B cell (primary cell): ENCODE measurements around the gene CCT8L2. TPM values are rescaled to one million over a fixed set of nuclear protein-coding genes. Genes with fewer than 3 reads are reported as not detected.
"Not testable (repeated sequence)": the region's sequence is repeated elsewhere in the genome, so short reads cannot be mapped to it uniquely, and the experiment has no call there.

Experiments
- ATAC-seq: fragments of 200-7000 bp; cut with Tn5 transposase; one replicate; pipeline ENCODE4 v1.10.0; 2021; ENCODE audit warnings: low read depth, mild to moderate bottlenecking, moderate number of reproducible peaks, moderate library complexity
- CTCF ChIA-PET: fragments of 350-600 bp; sonication (Branson Sonifier 250); formaldehyde crosslinking; loops from one replicate; lab custom pipeline; 2021; ENCODE audit warnings: antibody characterized with exemption, inconsistent platforms; lab: Charles Lee
- POLR2A ChIA-PET: fragments of 350-600 bp; sonication (Branson Sonifier 250); formaldehyde crosslinking; loops from one replicate; lab custom pipeline; 2021; ENCODE audit warnings: antibody characterized with exemption; lab: Charles Lee
- DNase-seq: peaks from one replicate; pipeline ENCODE4 v3.0.0; 2013
- H2AFZ ChIP-seq: 2 replicates; pipeline ENCODE4 v1.6.1; 2012; ENCODE audit warnings: mild to moderate bottlenecking, low read depth, low read length; ENCODE audit not compliant: insufficient read depth, poor library complexity, severe bottlenecking
- H3K27ac ChIP-seq, 2 donors: 1 replicate in 1 of 2; 2 replicates in 1 of 2; pipeline ENCODE4 v1.5.1; 2012 to 2013; ENCODE audit warnings: low read length in 2 of 2, mild to moderate bottlenecking in 2 of 2, moderate library complexity in 1 of 2
- H3K27me3 ChIP-seq, 4 experiments: fragments of 200-600 bp in 1 of 4; sonication (generic) in 1 of 4; replicated peaks in 1 of 4; 1 replicate in 2 of 4; 2 replicates in 2 of 4; pipeline versions ENCODE4 v1.6.1 to v1.7.0; 2013 to 2016; ENCODE audit warnings: low read length in 3 of 4, mild to moderate bottlenecking in 2 of 4, mixed read lengths in 1 of 4, moderate library complexity in 1 of 4; ENCODE audit not compliant: insufficient read depth in 4 of 4, control insufficient read depth in 3 of 4; ENCODE audit errors: control extremely low read depth in 1 of 4
- H3K36me3 ChIP-seq, 2 experiments: replicated peaks in 1 of 2; 1 replicate in 1 of 2; 2 replicates in 1 of 2; pipeline versions ENCODE4 v1.6.1 to v1.7.1; 2013; ENCODE audit warnings: low read length in 1 of 2; ENCODE audit not compliant: insufficient read depth in 2 of 2, control insufficient read depth in 1 of 2; ENCODE audit errors: control extremely low read depth in 1 of 2, extremely low read depth in 1 of 2
- H3K4me1 ChIP-seq, 2 donors: fragments of 200-600 bp in 1 of 2; sonication (generic) in 1 of 2; 1 replicate in 1 of 2; 2 replicates in 1 of 2; pipeline versions ENCODE4 v1.5.1 to v1.6.1; 2013 to 2017; ENCODE audit warnings: low read length in 2 of 2; ENCODE audit not compliant: control insufficient read depth in 2 of 2, insufficient read depth in 2 of 2
- H3K4me2 ChIP-seq: replicated peaks from 2 replicates; pipeline ENCODE3; 2012; ENCODE audit warnings: mild to moderate bottlenecking, low read depth, low read length; ENCODE audit not compliant: poor library complexity, severe bottlenecking
- H3K4me3 ChIP-seq, 5 experiments: fragments of 200-600 bp in 1 of 5; sonication (generic) in 1 of 5; 1 replicate in 3 of 5; 2 replicates in 2 of 5; pipeline versions ENCODE4 v1.5.1 to v1.7.0; 2011 to 2016; ENCODE audit warnings: low read length in 4 of 5, mild to moderate bottlenecking in 4 of 5, low read depth in 2 of 5, control low read depth in 1 of 5, moderate library complexity in 1 of 5; ENCODE audit not compliant: insufficient read depth in 1 of 5; ENCODE audit errors: control extremely low read depth in 1 of 5, extremely low read depth in 1 of 5
- H3K79me2 ChIP-seq: fragments of 200-600 bp; sonication (generic); one replicate; pipeline ENCODE4 v1.6.0; 2016; ENCODE audit warnings: low read length; ENCODE audit not compliant: control insufficient read depth, insufficient read depth
- H3K9ac ChIP-seq: fragments of 200-600 bp; sonication (generic); 2 replicates; pipeline ENCODE4 v1.6.1; 2017; ENCODE audit warnings: mild to moderate bottlenecking, low read length, moderate library complexity
- H3K9me3 ChIP-seq, 3 donors: one replicate each; pipeline versions ENCODE4 v1.6.1 to v1.7.1; 2013; ENCODE audit warnings: low read length in 2 of 3; ENCODE audit not compliant: control insufficient read depth in 2 of 3, insufficient read depth in 1 of 3; ENCODE audit errors: control extremely low read depth in 1 of 3
- H4K20me1 ChIP-seq: 2 replicates; pipeline ENCODE4 v1.6.0; 2012; ENCODE audit warnings: mild to moderate bottlenecking, low read length; ENCODE audit not compliant: insufficient read depth, control insufficient read depth, poor library complexity, severe bottlenecking
- H3K27ac Mint-ChIP-seq: one replicate; pipeline ENCODE4 v1.8.0; 2021; ENCODE audit warnings: mixed read lengths
- H3K27me3 Mint-ChIP-seq: one replicate; pipeline ENCODE4 v1.8.0; 2021; ENCODE audit warnings: mixed read lengths
- H3K4me1 Mint-ChIP-seq: one replicate; pipeline ENCODE4 v1.8.0; 2021; ENCODE audit warnings: mixed read lengths
- H3K4me3 Mint-ChIP-seq: one replicate; pipeline ENCODE4 v1.8.0; 2021; ENCODE audit warnings: mixed read lengths
- H3K9me3 Mint-ChIP-seq: one replicate; pipeline ENCODE4 v1.8.0; 2022; ENCODE audit warnings: mixed read lengths; ENCODE audit not compliant: insufficient read depth
- CTCF ChIP-seq: fragments of 200-600 bp; IDR thresholded peaks from one replicate; pipeline ENCODE4 v1.8.0; 2022; ENCODE audit warnings: antibody characterized with exemption, mild to moderate bottlenecking
- EZH2 ChIP-seq: IDR thresholded peaks from 2 replicates; pipeline ENCODE4 v1.6.1; 2012; ENCODE audit warnings: borderline replicate concordance, low read depth, mild to moderate bottlenecking, moderate library complexity, low read length; ENCODE audit not compliant: insufficient read depth, poor library complexity, severe bottlenecking
- WGBS: methylation state at CpG from one replicate; pipeline ENCODE4 v1.1.5; 2013; ENCODE audit warnings: missing lambda C conversion rate; ENCODE audit not compliant: insufficient coverage; 5-methylcytosine and 5-hydroxymethylcytosine counted together
- intact Hi-C: fragments of 100-400 bp; cut with micrococcal nuclease; formaldehyde crosslinking; loops from one replicate; pipeline ENCODE4 v1.10.0; 2022
- polyA plus RNA-seq: library from polyadenylated mRNA; depleted of rRNA; stranded (reverse); fragments of >200 nt; gene quantifications from 2 replicates; pipeline ENCODE4 v1.2.3, GENCODE V29; 2012
- total RNA-seq, 2 donors: library from RNA; stranded (reverse); fragments of 120-200 nt in 1 of 2; gene quantifications; 1 replicate in 1 of 2; 2 replicates in 1 of 2; pipeline versions ENCODE4 v1.2.3 to v1.2.4, GENCODE V29; 2013 to 2022

The CCT8L2 gene
- total and polyA plus RNA-seq, 2 donors (not counting 1 experiment from before 2014, with no cell fraction given) = not detected

GRCh38 chr22:16603448-16603768, 10.8 kb upstream of the CCT8L2 start:
- Histone ChIP-seq H3K79me2 (no peaks in the 10 kb centered on the region), H2AFZ (no peak overlapping the region), H3K27ac (no peak overlapping the region), H3K9me3 (peaks cover 0 to 7% (median 0%) of the 10 kb centered on the region in 3 donors), H3K4me2 (no peak overlapping the region), H3K4me3 (no peak overlapping the region), H3K36me3 (no peaks in the 10 kb centered on the region), H3K27me3 (peaks cover 0 to 13% (median 7%) of the 10 kb centered on the region in 4 experiments), H4K20me1 (no peaks in the 10 kb centered on the region), H3K9ac (no peak overlapping the region), H3K4me1 (peaks cover 0 to 5% of the 10 kb centered on the region in 2 donors)
- ATAC-seq (no peak), DNase-seq (peak; percentile 2)
- Mint-ChIP-seq H3K27ac (no peak overlapping the region), H3K4me1 (peaks cover 11% of the 10 kb centered on the region), H3K27me3 (peaks cover 33% of the 10 kb centered on the region), H3K9me3 (no peaks in the 10 kb centered on the region), H3K4me3 (peak overlapping the region; percentile 64)
- POLR2A ChIA-PET = no interaction called here
- TF ChIP-seq EZH2 (no peak), CTCF (no peak)
- no CpG with 5 or more reads among the region's 6 CpGs for WGBS
- intact Hi-C loops = no loop called here
- CTCF ChIA-PET = no interaction called here

- peaks cover 0 to 13% (median 7%) of the 10 kb centered on the region in 4 experiments for H3K27me3 ChIP-seq
- H4K20me1 ChIP-seq, CTCF ChIA-PET, H3K27ac Mint-ChIP-seq, H3K36me3 ChIP-seq, intact Hi-C loops, POLR2A ChIA-PET, ATAC-seq, H3K27ac ChIP-seq, H3K9ac ChIP-seq, H3K9me3 ChIP-seq, H3K9me3 Mint-ChIP-seq, H3K4me1 ChIP-seq, H3K79me2 ChIP-seq: not testable (repeated sequence)
- Mint-ChIP-seq H3K4me3 (peak overlapping the region; percentile 64), H3K4me1 (peaks cover 11% of the 10 kb centered on the region), H3K27me3 (peaks cover 31% of the 10 kb centered on the region)
- H2AFZ ChIP-seq = peak overlapping the region; percentile 16
- WGBS = 5% methylated on average over 27 of the region's 33 CpGs
- peak; percentile 7 for DNase-seq
- peak overlapping the region in 1 of 5 experiments; percentile 32 for H3K4me3 ChIP-seq
- peak overlapping the region; percentile 37 for H3K4me2 ChIP-seq
Observed at GRCh38 chr22:16602728-16603447, 10.3 kb upstream of the CCT8L2 start.

- Histone ChIP-seq H3K4me2 (peak overlapping the region; percentile 59), H3K4me3 (peak overlapping the region in 1 of 5 experiments; percentile 48), H3K27me3 (peaks cover 0 to 13% (median 7%) of the 10 kb centered on the region in 4 experiments)
- H4K20me1 ChIP-seq, ATAC-seq, H3K27ac ChIP-seq, H3K79me2 ChIP-seq, H2AFZ ChIP-seq, H3K4me1 ChIP-seq, POLR2A ChIA-PET, H3K27ac Mint-ChIP-seq, H3K9me3 ChIP-seq, H3K9me3 Mint-ChIP-seq, intact Hi-C loops, H3K9ac ChIP-seq, H3K36me3 ChIP-seq, CTCF ChIA-PET: not testable (repeated sequence)
- WGBS = 4% methylated on average over 66 of the region's 70 CpGs
- Mint-ChIP-seq H3K4me1 (peaks cover 11% of the 10 kb centered on the region), H3K4me3 (peak overlapping the region; percentile 64), H3K27me3 (peaks cover 31% of the 10 kb centered on the region)
- DNase-seq = peak; percentile 1
Observed at GRCh38 chr22:16602224-16602727, 9.7 kb upstream of the CCT8L2 start.
